SU-DHL-6 (cell line): ENCODE measurements around the gene LKAAEAR1.

Source experiments
- H2AFZ ChIP-seq: fragments of 200-600 bp; sonication (generic); 2 replicates; pipeline ENCODE4 v1.6.1; 2014; ENCODE audit warnings: low read depth, mild to moderate bottlenecking, moderate library complexity, mixed read lengths, antibody characterized with exemption, low read length; ENCODE audit not compliant: severe bottlenecking
- H3F3A ChIP-seq: fragments of 200-600 bp; shearing (Covaris generic); 2 replicates; pipeline ENCODE4 v1.6.0; 2016; ENCODE audit warnings: antibody characterized with exemption, mild to moderate bottlenecking; ENCODE audit not compliant: insufficient read depth
- H3K27ac ChIP-seq: fragments of 200-600 bp; sonication (generic); 2 replicates; pipeline ENCODE4 v1.5.1; 2016; ENCODE audit warnings: low read depth, mild to moderate bottlenecking, low read length, moderate library complexity, mixed read lengths
- H3K27me3 ChIP-seq: fragments of 200-600 bp; sonication (generic), shearing (Covaris generic); 2 replicates; pipeline ENCODE4 v1.6.0; 2014; ENCODE audit warnings: mild to moderate bottlenecking, low read length
- H3K36me3 ChIP-seq: fragments of 200-600 bp; sonication (generic); 2 replicates; pipeline ENCODE4 v1.6.1; 2014; ENCODE audit warnings: mild to moderate bottlenecking, low read length, mixed read lengths
- H3K4me2 ChIP-seq: fragments of 300-600, 200-600 bp; shearing (Covaris generic), sonication (generic); 2 replicates; pipeline ENCODE4 v1.6.0; 2014; ENCODE audit warnings: low read length, low read depth, mild to moderate bottlenecking; ENCODE audit not compliant: poor library complexity, severe bottlenecking
- H3K4me3 ChIP-seq: fragments of 200-600 bp; sonication (generic); 2 replicates; pipeline ENCODE4 v1.5.1; 2014; ENCODE audit warnings: antibody characterized with exemption, low read length, mild to moderate bottlenecking, mixed read lengths; ENCODE audit not compliant: insufficient read depth, poor library complexity, severe bottlenecking
- H3K79me2 ChIP-seq: fragments of 200-600 bp; sonication (generic); 2 replicates; pipeline ENCODE4 v1.6.1; 2014; ENCODE audit warnings: mild to moderate bottlenecking, low read length, moderate library complexity; ENCODE audit not compliant: insufficient read depth
- H3K9ac ChIP-seq: fragments of 200-600 bp; sonication (generic); 2 replicates; pipeline ENCODE4 v1.7.0; 2014; ENCODE audit warnings: mild to moderate bottlenecking, low read length
- H3K9me2 ChIP-seq: fragments of 200-600 bp; sonication (generic); replicated peaks from 2 replicates; pipeline ENCODE4 v1.6.1; 2014; ENCODE audit warnings: low read length; ENCODE audit not compliant: insufficient read depth
- H3K9me3 ChIP-seq: fragments of 200-600 bp; sonication (generic); 2 replicates; pipeline ENCODE4 v1.6.1; 2014; ENCODE audit warnings: low read length, mixed read lengths; ENCODE audit not compliant: insufficient read depth
- H4K20me1 ChIP-seq: fragments of 200-600 bp; sonication (generic); 2 replicates; pipeline ENCODE4 v1.6.1; 2014; ENCODE audit warnings: low read depth, mild to moderate bottlenecking, antibody characterized with exemption, low read length, moderate library complexity, mixed read lengths
- EZH2phosphoT487 ChIP-seq: fragments of 200-600 bp; sonication (generic), shearing (Covaris generic); conservative IDR thresholded peaks from 2 replicates; pipeline ENCODE4 v1.6.1; 2018; ENCODE audit warnings: mild to moderate bottlenecking, antibody characterized with exemption, low read length, moderate library complexity, mixed read lengths
- TF ChIP-seq, protein P1 (sequence below): fragments of 200-600 bp; sonication (generic); IDR thresholded peaks from one replicate; pipeline ENCODE4 v1.5.1; 2017; ENCODE audit warnings: antibody characterized with exemption, mild to moderate bottlenecking, low read length, moderate library complexity; ENCODE audit not compliant: insufficient read depth, poor library complexity, severe bottlenecking

LKAAEAR1 gene, protein sequence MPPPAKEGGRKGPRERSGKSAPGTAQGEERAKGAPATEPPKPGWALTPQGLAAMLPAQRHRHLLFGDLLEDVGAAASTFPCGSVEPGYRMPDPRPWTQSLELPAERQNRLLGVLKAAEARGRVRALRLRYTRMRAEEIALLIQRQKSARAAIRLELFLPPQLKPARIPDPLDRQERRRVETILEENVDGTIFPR

DNA sequence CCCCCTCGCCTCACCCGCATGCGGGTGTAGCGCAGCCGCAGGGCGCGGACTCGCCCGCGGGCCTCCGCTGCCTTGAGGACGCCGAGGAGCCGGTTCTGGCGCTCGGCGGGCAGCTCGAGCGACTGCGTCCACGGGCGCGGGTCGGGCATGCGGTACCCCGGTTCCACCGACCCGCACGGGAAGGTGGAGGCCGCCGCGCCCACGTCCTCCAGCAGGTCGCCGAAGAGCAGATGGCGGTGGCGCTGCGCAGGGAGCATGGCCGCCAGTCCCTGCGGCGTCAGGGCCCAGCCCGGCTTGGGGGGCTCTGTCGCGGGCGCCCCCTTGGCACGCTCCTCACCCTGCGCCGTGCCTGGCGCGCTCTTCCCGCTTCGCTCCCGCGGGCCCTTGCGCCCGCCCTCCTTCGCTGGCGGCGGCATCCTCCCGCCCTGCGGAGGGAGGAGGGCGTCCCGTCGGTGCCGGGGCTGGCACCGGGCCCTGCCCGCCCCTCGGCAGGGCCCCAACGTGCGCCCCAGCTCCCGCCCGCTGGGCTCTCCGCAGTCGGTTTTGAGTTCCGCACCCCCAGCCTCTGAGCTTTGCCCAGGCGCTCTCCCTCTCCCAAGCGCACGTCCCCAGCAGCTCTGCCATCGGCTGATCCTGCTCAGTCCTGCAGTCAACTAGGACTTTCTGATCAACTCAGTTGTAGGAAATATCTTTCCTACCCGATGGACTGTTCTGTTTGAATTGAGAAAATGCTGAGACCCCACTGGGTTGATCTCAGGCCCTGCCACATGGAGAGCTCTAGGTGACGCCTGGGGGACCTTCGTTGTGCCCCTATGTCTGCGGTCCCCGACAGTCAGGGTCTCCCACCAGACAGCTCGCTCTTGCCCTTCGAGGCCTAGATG, at the start of gene LKAAEAR1:
Gene LKAAEAR1, minus strand, starts transcription at position 595 of the 881 bp plus-strand sequence. Its CDS starts 179 bp downstream, at position 416.
- H3K4me3 ChIP-seq = no peak within 1 kb of the TSS
- H3K9me3 ChIP-seq = no peaks in the 10 kb centered on the region
- H2AFZ ChIP-seq = no peak within 1 kb of the TSS
- no peak for TF ChIP-seq EZH2phosphoT487
- TF ChIP-seq, protein P1, sequence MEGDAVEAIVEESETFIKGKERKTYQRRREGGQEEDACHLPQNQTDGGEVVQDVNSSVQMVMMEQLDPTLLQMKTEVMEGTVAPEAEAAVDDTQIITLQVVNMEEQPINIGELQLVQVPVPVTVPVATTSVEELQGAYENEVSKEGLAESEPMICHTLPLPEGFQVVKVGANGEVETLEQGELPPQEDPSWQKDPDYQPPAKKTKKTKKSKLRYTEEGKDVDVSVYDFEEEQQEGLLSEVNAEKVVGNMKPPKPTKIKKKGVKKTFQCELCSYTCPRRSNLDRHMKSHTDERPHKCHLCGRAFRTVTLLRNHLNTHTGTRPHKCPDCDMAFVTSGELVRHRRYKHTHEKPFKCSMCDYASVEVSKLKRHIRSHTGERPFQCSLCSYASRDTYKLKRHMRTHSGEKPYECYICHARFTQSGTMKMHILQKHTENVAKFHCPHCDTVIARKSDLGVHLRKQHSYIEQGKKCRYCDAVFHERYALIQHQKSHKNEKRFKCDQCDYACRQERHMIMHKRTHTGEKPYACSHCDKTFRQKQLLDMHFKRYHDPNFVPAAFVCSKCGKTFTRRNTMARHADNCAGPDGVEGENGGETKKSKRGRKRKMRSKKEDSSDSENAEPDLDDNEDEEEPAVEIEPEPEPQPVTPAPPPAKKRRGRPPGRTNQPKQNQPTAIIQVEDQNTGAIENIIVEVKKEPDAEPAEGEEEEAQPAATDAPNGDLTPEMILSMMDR = no peak
- no peaks in the 10 kb centered on the region for H4K20me1 ChIP-seq
- no peak within 1 kb of the TSS for H3K27ac ChIP-seq
- H3K9me2 ChIP-seq = no peaks in the 10 kb centered on the region
- H3K27me3 ChIP-seq = no peaks in the 10 kb centered on the region
- no peaks in the 10 kb centered on the region for H3K79me2 ChIP-seq
- H3K36me3 ChIP-seq = no peaks in the 10 kb centered on the region
- 0 out of 2 replicates have a peak within 1 kb of the TSS, but pooled peaks have one; percentile 22 for H3K9ac ChIP-seq
- H3K4me2 ChIP-seq = peak within 1 kb of the TSS; percentile 36
- H3F3A ChIP-seq = peaks cover 20% of the 10 kb centered on the region; the same call in 1 of the 2 replicates

DNA sequence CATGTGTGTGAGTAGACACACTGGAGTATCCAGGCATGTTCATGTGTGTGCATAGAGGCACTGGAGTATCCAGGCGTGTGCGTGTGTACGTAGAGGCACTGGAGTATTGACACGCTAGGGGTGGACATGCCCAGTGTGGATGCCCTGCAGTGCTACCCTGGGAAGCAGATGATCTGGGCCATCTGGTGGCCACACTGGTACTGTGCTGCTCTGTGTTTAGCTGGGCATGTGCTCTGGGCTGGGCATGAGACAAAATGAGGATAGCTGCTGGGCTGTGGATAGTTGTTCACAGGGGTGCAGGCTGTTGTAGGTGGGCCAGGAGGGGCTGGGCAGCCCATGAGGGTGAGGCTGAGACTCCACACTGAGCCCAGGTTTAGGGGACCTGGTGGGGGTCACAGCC, 47.2 kb upstream of the LKAAEAR1 start:
- H3K9ac ChIP-seq = no peak overlapping the region
- H3K27me3 ChIP-seq = no peaks in the 10 kb centered on the region
- no peaks in the 10 kb centered on the region for H3F3A ChIP-seq
- H4K20me1 ChIP-seq = no peaks in the 10 kb centered on the region
- no peaks in the 10 kb centered on the region for H3K9me2 ChIP-seq
- no peaks in the 10 kb centered on the region for H3K9me3 ChIP-seq
- no peak overlapping the region for H3K4me3 ChIP-seq
- H2AFZ ChIP-seq = no peak overlapping the region
- TF ChIP-seq, protein P1 = no peak
- TF ChIP-seq EZH2phosphoT487 = no peak
- H3K79me2 ChIP-seq = no peaks in the 10 kb centered on the region
- no peak overlapping the region for H3K4me2 ChIP-seq
- no peak overlapping the region for H3K27ac ChIP-seq
- H3K36me3 ChIP-seq = no peaks in the 10 kb centered on the region

GRCh38 chr20:64130876-64131275, 46.7 kb upstream of the LKAAEAR1 start:
- Histone ChIP-seq H2AFZ (no peak overlapping the region), H4K20me1 (no peaks in the 10 kb centered on the region), H3K27ac (no peak overlapping the region), H3K27me3 (no peaks in the 10 kb centered on the region), H3K9ac (no peak overlapping the region), H3F3A (no peaks in the 10 kb centered on the region), H3K4me3 (no peak overlapping the region), H3K9me3 (no peaks in the 10 kb centered on the region), H3K4me2 (no peak overlapping the region), H3K79me2 (no peaks in the 10 kb centered on the region), H3K9me2 (no peaks in the 10 kb centered on the region), H3K36me3 (no peaks in the 10 kb centered on the region)
- no peak for TF ChIP-seq EZH2phosphoT487
- TF ChIP-seq, protein P1 = no peak
